ENCODE measurements around the gene RABGAP1.

- TF ChIP-seq CTCF (IDR thresholded peaks at IDR 0.05) (no peak), POLR2A (IDR thresholded peaks at IDR 0.05; ENCODE audit: low read depth) (no peak), POLR2AphosphoS5 (IDR thresholded peaks at IDR 0.05) (no peak)
Observed at GRCh38 chr9:123112015-123112975, 171.5 kb downstream of the RABGAP1 start.

Measured in esophagus muscularis mucosa (tissue), 3 donors.